Thoracic aorta (tissue), 2 donors: ENCODE data around the gene ADCY7. TPM values are rescaled to one million over a fixed set of nuclear protein-coding genes. Genes with fewer than 3 reads are reported as not detected.

Experiments used
- ATAC-seq: fragments of 150-250 bp; one replicate; pipeline ENCODE4 v1.8.0; 2017; ENCODE audit warnings: low read depth; ENCODE audit not compliant: insufficient number of reproducible peaks, low FRiP score
- DNase-seq: peaks from one replicate; pipeline ENCODE4 v3.0.0-alpha.2; 2020; ENCODE audit warnings: low spot score
- H3K27ac ChIP-seq, 2 donors: fragments of 200-600 bp; sonication (generic); 1 replicate in 1 of 2; 2 replicates in 1 of 2; pipeline ENCODE4 v1.5.1; 2016; ENCODE audit warnings: mild to moderate bottlenecking in 2 of 2, moderate library complexity in 2 of 2
- H3K27me3 ChIP-seq: fragments of 200-600 bp; sonication (generic); replicated peaks from 2 replicates; pipeline ENCODE4 v1.6.0; 2016; ENCODE audit warnings: mild to moderate bottlenecking; ENCODE audit not compliant: insufficient read depth
- H3K36me3 ChIP-seq: fragments of 200-600 bp; sonication (generic); one replicate; pipeline ENCODE4 v1.5.1; 2016
- H3K4me1 ChIP-seq, 2 donors: fragments of 200-600 bp; sonication (generic); 1 replicate in 1 of 2; 2 replicates in 1 of 2; pipeline versions ENCODE4 v1.5.1 to v1.6.0; 2016; ENCODE audit warnings: low read depth in 2 of 2, mild to moderate bottlenecking in 1 of 2; ENCODE audit not compliant: control insufficient read depth in 1 of 2
- H3K4me3 ChIP-seq: fragments of 200-600 bp; sonication (generic); 2 replicates; pipeline ENCODE4 v1.5.1; 2016; ENCODE audit warnings: mild to moderate bottlenecking
- H3K9me3 ChIP-seq: fragments of 200-600 bp; sonication (generic); 2 replicates; pipeline ENCODE4 v1.5.1; 2016
- CTCF ChIP-seq: fragments of 200-600 bp; sonication (generic); IDR thresholded peaks from one replicate; pipeline ENCODE4 v1.5.1; 2019; ENCODE audit warnings: antibody characterized with exemption
- total RNA-seq, 2 donors: library from RNA; depleted of rRNA; stranded (reverse); fragments of >200 nt; gene quantifications; one replicate each; pipeline versions ENCODE4 v1.1.0 to v1.2.3, GENCODE V29; 2016

Gene ADCY7
- total RNA-seq, 2 donors from 2014 or later = 35.9 to 39.8 TPM

GRCh38 chr16:50309527-50310307 lies 43.4 kb downstream of the ADCY7 start:
- ATAC-seq = no peak
- Histone ChIP-seq H3K4me3 (no peak overlapping the region), H3K27me3 (no peaks in the 10 kb centered on the region), H3K9me3 (no peaks in the 10 kb centered on the region), H3K36me3 (peaks cover 14% of the 10 kb centered on the region), H3K4me1 (peaks cover 5 to 10% of the 10 kb centered on the region in 2 donors), H3K27ac (no peak overlapping the region)
- TF ChIP-seq CTCF = no peak
- no peak for DNase-seq

- Histone ChIP-seq H3K27me3 (no peaks in the 10 kb centered on the region), H3K27ac (no peak overlapping the region), H3K9me3 (no peaks in the 10 kb centered on the region), H3K4me3 (no peak overlapping the region), H3K36me3 (peaks cover 20% of the 10 kb centered on the region), H3K4me1 (peaks cover 5 to 10% of the 10 kb centered on the region in 2 donors)
- no peak for TF ChIP-seq CTCF
- no peak for ATAC-seq
- DNase-seq = no peak
Measured at GRCh38 chr16:50310308-50311133, 44.2 kb downstream of the ADCY7 start.

GRCh38 chr16:50311134-50311528 lies 44.8 kb downstream of the ADCY7 start:
- Histone ChIP-seq H3K36me3 (peaks cover 25% of the 10 kb centered on the region), H3K4me3 (no peak overlapping the region), H3K27ac (no peak overlapping the region), H3K9me3 (no peaks in the 10 kb centered on the region), H3K4me1 (peaks cover 5 to 10% of the 10 kb centered on the region in 2 donors), H3K27me3 (no peaks in the 10 kb centered on the region)
- TF ChIP-seq CTCF = no peak
- ATAC-seq = no peak
- no peak for DNase-seq

- no peaks in the 10 kb centered on the region for H3K27me3 ChIP-seq
- H3K36me3 ChIP-seq = peaks cover 34% of the 10 kb centered on the region
- no peak overlapping the region for H3K27ac ChIP-seq
- ATAC-seq (no peak), DNase-seq (no peak)
- no peak overlapping the region for H3K4me3 ChIP-seq
- no peak for TF ChIP-seq CTCF
- no peaks in the 10 kb centered on the region for H3K9me3 ChIP-seq
- H3K4me1 ChIP-seq = peaks cover 5 to 10% of the 10 kb centered on the region in 2 donors
Measured at GRCh38 chr16:50311891-50312501, 45.6 kb downstream of the ADCY7 start.
